Duodenal mucosa (tissue), 2 donors: Measurements from ENCODE around the gene EEF1AKMT2.

Experiments used
- H3K27ac ChIP-seq: one replicate; pipeline ENCODE4 v1.7.0; 2013; ENCODE audit warnings: low read depth, low read length
- H3K27me3 ChIP-seq, 2 donors: one replicate each; pipeline ENCODE4 v1.7.0; 2013; ENCODE audit warnings: low read length in 2 of 2, control low read depth in 1 of 2; ENCODE audit not compliant: insufficient read depth in 2 of 2, control insufficient read depth in 1 of 2
- H3K36me3 ChIP-seq, 2 donors: one replicate each; pipeline ENCODE4 v1.7.0; 2013; ENCODE audit warnings: low read length in 2 of 2, control low read depth in 1 of 2; ENCODE audit not compliant: insufficient read depth in 2 of 2, control insufficient read depth in 1 of 2
- H3K4me1 ChIP-seq, 2 donors: one replicate each; pipeline ENCODE4 v1.7.0; 2013; ENCODE audit warnings: low read length in 2 of 2, control low read depth in 1 of 2; ENCODE audit not compliant: insufficient read depth in 2 of 2, control insufficient read depth in 1 of 2
- H3K4me3 ChIP-seq, 2 donors: one replicate each; pipeline ENCODE4 v1.7.0; 2013; ENCODE audit warnings: low read length in 2 of 2, low read depth in 1 of 2
- H3K9ac ChIP-seq, 2 donors: one replicate each; pipeline ENCODE4 v1.7.0; 2013; ENCODE audit warnings: low read length in 2 of 2, low read depth in 1 of 2
- H3K9me3 ChIP-seq, 2 donors: one replicate each; pipeline ENCODE4 v1.7.0; 2013; ENCODE audit warnings: low read length in 2 of 2, control low read depth in 1 of 2; ENCODE audit not compliant: control insufficient read depth in 1 of 2

Gene EEF1AKMT2

GRCh38 chr10:124745252-124745651, 46.4 kb downstream of the EEF1AKMT2 start:
- H3K4me3 ChIP-seq = peak overlapping the region in 1 of 2 donors; percentile 63
- no peaks in the 10 kb centered on the region for H3K36me3 ChIP-seq
- no peak overlapping the region for H3K27ac ChIP-seq
- peak overlapping the region; percentile 58 to 64 for H3K9ac ChIP-seq
- peaks cover 58 to 73% of the 10 kb centered on the region in 2 donors for H3K4me1 ChIP-seq
- no peaks in the 10 kb centered on the region for H3K27me3 ChIP-seq
- no peaks in the 10 kb centered on the region for H3K9me3 ChIP-seq

- peak within 1 kb of the TSS; percentile 61 to 64 for H3K9ac ChIP-seq
- H3K27ac ChIP-seq = peak within 1 kb of the TSS; percentile 64
- peaks cover 67 to 75% of the 10 kb centered on the region in 2 donors for H3K4me1 ChIP-seq
- H3K4me3 ChIP-seq = peak within 1 kb of the TSS; percentile 74 to 93
- H3K9me3 ChIP-seq = no peaks in the 10 kb centered on the region
- H3K36me3 ChIP-seq = no peaks in the 10 kb centered on the region
- H3K27me3 ChIP-seq = no peaks in the 10 kb centered on the region
Observed at GRCh38 chr10:124744102-124745050, 47.3 kb downstream of the EEF1AKMT2 start, which contains the start of gene FAM53B. Gene FAM53B (minus strand): TSS chr10:124744378. CDS start chr10:124706713, 37,665 bp downstream.

DNA sequence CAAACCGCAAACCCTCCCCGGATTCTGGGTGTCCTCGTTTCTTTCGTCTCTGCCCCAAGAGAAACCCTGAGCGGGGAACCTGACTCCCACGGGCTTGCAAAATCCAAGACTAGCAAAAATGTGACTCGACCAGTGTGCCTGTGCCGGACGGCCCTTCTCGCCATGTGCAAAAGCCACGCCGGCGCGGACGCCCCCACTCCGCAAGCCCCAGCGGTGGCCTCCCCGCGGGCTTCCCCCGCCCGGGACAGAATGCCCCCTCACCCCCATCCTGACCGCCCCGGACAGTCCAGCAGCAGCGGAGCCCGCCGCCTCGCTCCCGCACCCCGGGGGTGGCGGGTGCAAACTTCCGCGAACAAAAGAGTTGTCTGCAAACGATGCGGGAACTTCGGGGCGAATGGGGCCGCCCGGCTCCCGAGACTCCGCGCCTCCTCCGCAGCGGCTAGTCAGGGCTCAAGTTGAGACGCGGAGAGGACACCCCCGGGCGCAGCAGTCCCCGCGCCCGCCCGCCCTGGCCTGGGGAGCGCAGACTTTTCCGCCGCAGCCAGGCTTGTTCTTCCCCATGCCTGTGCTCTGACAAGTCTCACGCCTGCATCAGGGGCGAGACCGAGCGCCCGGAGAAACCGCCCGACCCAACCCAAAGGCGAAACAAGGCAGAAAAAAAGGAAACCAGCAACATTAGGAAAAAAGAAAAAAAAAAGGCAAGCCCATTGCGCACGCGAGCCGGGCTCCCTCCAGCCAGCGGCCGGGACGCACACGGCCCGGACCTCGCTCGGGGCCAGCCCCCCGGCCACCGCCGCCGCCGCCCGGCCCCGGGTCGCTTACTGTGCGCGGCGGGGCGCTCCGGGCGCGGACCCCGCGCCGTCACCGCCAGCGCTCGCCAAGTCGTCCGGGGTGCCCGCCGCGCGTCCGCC, 48.2 kb downstream of the EEF1AKMT2 start:
- Histone ChIP-seq H3K4me3 (peak overlapping the region; percentile 74 to 93), H3K4me1 (peaks cover 68 to 75% of the 10 kb centered on the region in 2 donors), H3K9ac (peak overlapping the region; percentile 61 to 64), H3K9me3 (no peaks in the 10 kb centered on the region), H3K27ac (peak overlapping the region; percentile 48), H3K36me3 (no peaks in the 10 kb centered on the region), H3K27me3 (no peaks in the 10 kb centered on the region)

DNA sequence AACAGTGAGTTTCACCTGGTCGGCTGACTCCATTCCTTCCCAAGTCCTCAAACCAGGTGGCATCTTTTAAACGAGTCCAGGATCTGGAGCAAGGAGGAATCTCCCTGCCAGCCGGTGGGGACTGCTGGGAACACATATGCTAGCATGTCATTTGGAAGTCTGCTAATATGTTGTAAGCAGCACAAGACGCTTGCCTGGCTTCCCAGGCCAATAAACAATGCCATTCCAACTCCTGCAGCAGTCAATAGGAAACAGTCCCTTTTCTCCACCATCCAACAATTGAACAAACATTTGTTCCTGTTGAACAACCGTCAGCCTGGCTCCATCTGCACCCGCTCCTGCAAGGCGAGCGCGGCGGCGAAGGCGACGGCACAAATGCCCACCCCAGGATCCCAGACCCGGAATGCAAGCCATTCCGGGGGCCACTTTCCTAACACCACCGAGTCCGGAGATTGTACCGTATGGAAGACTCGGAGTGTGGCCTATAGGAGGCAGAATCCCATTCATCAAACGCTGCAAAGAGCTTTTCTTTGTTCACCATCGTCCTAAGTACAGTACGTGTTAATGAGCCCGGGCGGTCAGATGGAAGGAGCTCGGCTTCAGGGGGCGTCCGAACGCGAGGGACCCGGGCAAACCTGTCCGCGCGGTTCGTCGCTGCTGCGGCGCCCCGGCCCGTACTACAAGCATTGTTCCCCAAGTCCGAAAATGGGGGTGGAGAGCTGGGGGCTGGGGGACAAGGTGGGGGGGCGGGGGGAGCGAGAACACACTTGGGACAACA, 49.1 kb downstream of the EEF1AKMT2 start:
- Histone ChIP-seq H3K9me3 (no peaks in the 10 kb centered on the region), H3K27ac (peak overlapping the region; percentile 48), H3K4me1 (peaks cover 69 to 75% of the 10 kb centered on the region in 2 donors), H3K36me3 (no peaks in the 10 kb centered on the region), H3K27me3 (no peaks in the 10 kb centered on the region), H3K9ac (peak overlapping the region; percentile 64 to 71), H3K4me3 (peak overlapping the region; percentile 74 to 93)

DNA sequence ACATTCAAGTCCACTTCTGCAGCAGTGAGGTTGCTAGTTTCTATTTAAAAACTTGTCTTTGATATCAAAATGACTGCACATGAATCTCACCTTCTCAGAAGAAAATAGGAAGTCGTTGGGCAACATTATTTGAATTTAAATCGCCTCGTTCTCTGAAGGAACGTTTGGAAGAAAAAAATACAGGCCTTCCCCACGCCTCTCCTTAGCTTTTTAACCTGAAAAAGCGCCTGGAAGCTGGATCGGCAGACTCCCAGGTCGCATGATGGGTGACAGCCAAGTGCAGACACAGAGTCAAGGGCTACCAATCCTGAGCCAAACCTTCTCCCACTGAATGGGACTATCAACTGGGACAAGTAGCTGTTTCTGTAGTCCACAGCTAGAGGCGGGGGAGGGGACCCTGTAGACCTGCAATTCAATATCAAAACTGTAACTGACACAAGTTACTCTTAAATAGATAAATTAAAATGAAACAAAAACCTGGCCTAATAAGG, 49.7 kb downstream of the EEF1AKMT2 start:
- Histone ChIP-seq H3K4me3 (peak overlapping the region; percentile 74 to 93), H3K27ac (peak overlapping the region; percentile 48), H3K9ac (peak overlapping the region; percentile 64 to 71), H3K36me3 (no peaks in the 10 kb centered on the region), H3K9me3 (no peaks in the 10 kb centered on the region), H3K27me3 (no peaks in the 10 kb centered on the region), H3K4me1 (peaks cover 76 to 77% of the 10 kb centered on the region in 2 donors)

- H3K9ac ChIP-seq = peak overlapping the region; percentile 64 to 71
- no peaks in the 10 kb centered on the region for H3K9me3 ChIP-seq
- peak overlapping the region; percentile 74 to 93 for H3K4me3 ChIP-seq
- H3K4me1 ChIP-seq = peaks cover 80% of the 10 kb centered on the region in 2 donors
- peak overlapping the region; percentile 61 for H3K27ac ChIP-seq
- no peaks in the 10 kb centered on the region for H3K27me3 ChIP-seq
- no peaks in the 10 kb centered on the region for H3K36me3 ChIP-seq
Observed at GRCh38 chr10:124741281-124741921, 50.3 kb downstream of the EEF1AKMT2 start.

GRCh38 chr10:124740369-124741280, 51.1 kb downstream of the EEF1AKMT2 start:
- no peaks in the 10 kb centered on the region for H3K9me3 ChIP-seq
- peaks cover 80% of the 10 kb centered on the region in 2 donors for H3K4me1 ChIP-seq
- H3K9ac ChIP-seq = peak overlapping the region; percentile 64 to 70
- H3K4me3 ChIP-seq = peak overlapping the region; percentile 60 to 93
- H3K36me3 ChIP-seq = no peaks in the 10 kb centered on the region
- no peaks in the 10 kb centered on the region for H3K27me3 ChIP-seq
- peak overlapping the region; percentile 76 for H3K27ac ChIP-seq

DNA sequence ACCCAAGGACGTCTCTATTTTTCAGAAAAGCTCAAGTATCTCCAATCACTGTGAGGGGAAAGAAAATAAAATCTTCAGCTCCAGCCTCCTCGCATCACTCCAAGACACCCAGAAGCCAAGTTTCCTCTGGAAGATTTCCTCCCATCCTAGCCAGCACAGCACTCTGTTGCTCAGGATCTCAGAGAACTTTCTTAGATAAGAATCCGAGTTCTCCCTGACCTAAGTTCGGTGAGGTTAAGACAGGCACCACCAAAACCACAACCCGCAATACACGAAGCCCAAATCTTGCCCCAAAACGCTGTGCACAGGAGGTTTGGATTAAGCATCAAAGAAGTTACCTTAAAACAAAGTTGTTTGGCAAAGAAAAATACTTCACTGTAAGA, 51.7 kb downstream of the EEF1AKMT2 start:
- no peaks in the 10 kb centered on the region for H3K9me3 ChIP-seq
- H3K4me3 ChIP-seq = peak overlapping the region; percentile 37 to 93
- peaks cover 80 to 81% of the 10 kb centered on the region in 2 donors for H3K4me1 ChIP-seq
- peak overlapping the region; percentile 76 for H3K27ac ChIP-seq
- peak overlapping the region; percentile 44 to 52 for H3K9ac ChIP-seq
- peaks cover 0 to 1% of the 10 kb centered on the region in 2 donors for H3K36me3 ChIP-seq
- no peaks in the 10 kb centered on the region for H3K27me3 ChIP-seq
